DMS79 (cell line): ENCODE results near the gene SLCO3A1.

ENCODE experiments used
- DNase-seq: peaks from one replicate; lab custom pipeline; 2025; lab: John Stamatoyannopoulos, UW

Gene SLCO3A1

GRCh38 chr15:92100751-92101150 lies 247.2 kb downstream of the SLCO3A1 start:
- no peak for DNase-seq

- DNase-seq = no peak
Observed at GRCh38 chr15:92101708-92102394, 248.3 kb downstream of the SLCO3A1 start.

- DNase-seq = no peak
Observed at GRCh38 chr15:92102395-92102755, 248.9 kb downstream of the SLCO3A1 start.

GRCh38 chr15:92104072-92104471 lies 250.6 kb downstream of the SLCO3A1 start:
- DNase-seq = no peak

GRCh38 chr15:92105611-92106010 lies 252.1 kb downstream of the SLCO3A1 start:
- DNase-seq = no peak

- no peak for DNase-seq
Observed at GRCh38 chr15:92107510-92107909, 254.0 kb downstream of the SLCO3A1 start.

GRCh38 chr15:92109191-92109873 lies 255.8 kb downstream of the SLCO3A1 start:
- DNase-seq = peak; percentile 86

- DNase-seq = no peak
Observed at GRCh38 chr15:92111291-92111690, 257.8 kb downstream of the SLCO3A1 start.

GRCh38 chr15:92111751-92112150 lies 258.2 kb downstream of the SLCO3A1 start:
- no peak for DNase-seq

- no peak for DNase-seq
Observed at GRCh38 chr15:92112180-92112579, 258.7 kb downstream of the SLCO3A1 start.

GRCh38 chr15:92112711-92113110 lies 259.2 kb downstream of the SLCO3A1 start:
- no peak for DNase-seq

- no peak for DNase-seq
Observed at GRCh38 chr15:92113832-92114231, 260.3 kb downstream of the SLCO3A1 start.

- DNase-seq = no peak
Observed at GRCh38 chr15:92115834-92116233, 262.3 kb downstream of the SLCO3A1 start.

- DNase-seq = peak; percentile 20
Observed at GRCh38 chr15:92116330-92116729, 262.8 kb downstream of the SLCO3A1 start.

GRCh38 chr15:92117261-92117731 lies 263.8 kb downstream of the SLCO3A1 start:
- DNase-seq = no peak

- no peak for DNase-seq
Observed at GRCh38 chr15:92118162-92118935, 264.8 kb downstream of the SLCO3A1 start.

- DNase-seq = no peak
Observed at GRCh38 chr15:92118936-92119325, 265.4 kb downstream of the SLCO3A1 start.

GRCh38 chr15:92120094-92120795 lies 266.7 kb downstream of the SLCO3A1 start:
- no peak for DNase-seq

- no peak for DNase-seq
Observed at GRCh38 chr15:92121047-92121446, 267.5 kb downstream of the SLCO3A1 start.

- DNase-seq = no peak
Observed at GRCh38 chr15:92122259-92122658, 268.8 kb downstream of the SLCO3A1 start.

- no peak for DNase-seq
Observed at GRCh38 chr15:92123962-92124656, 270.6 kb downstream of the SLCO3A1 start.

GRCh38 chr15:92124657-92125010 lies 271.1 kb downstream of the SLCO3A1 start:
- DNase-seq = no peak
